Activated T-cell treated with anti-CD3 and anti-CD28 coated beads for 1 hour (primary cell): Measurements from ENCODE around the gene EDEM1.

ENCODE experiments used
- DNase-seq: peaks from one replicate; pipeline ENCODE4 v3.0.0-alpha.2; 2020; ENCODE audit warnings: low read depth

The EDEM1 gene

GRCh38 chr3:5198986-5199731 lies 11.7 kb downstream of the EDEM1 start:
- no peak for DNase-seq

GRCh38 chr3:5201536-5201935 lies 14.0 kb downstream of the EDEM1 start:
- no peak for DNase-seq

- DNase-seq, result no peak
These were observed 14.7 kb downstream of the EDEM1 start for GRCh38 chr3:5202222-5202621.

- no peak for DNase-seq
These were observed 17.8 kb downstream of the EDEM1 start for GRCh38 chr3:5205165-5205941.

- DNase-seq, result no peak
These were observed 23.4 kb downstream of the EDEM1 start for GRCh38 chr3:5210926-5211325.

DNA sequence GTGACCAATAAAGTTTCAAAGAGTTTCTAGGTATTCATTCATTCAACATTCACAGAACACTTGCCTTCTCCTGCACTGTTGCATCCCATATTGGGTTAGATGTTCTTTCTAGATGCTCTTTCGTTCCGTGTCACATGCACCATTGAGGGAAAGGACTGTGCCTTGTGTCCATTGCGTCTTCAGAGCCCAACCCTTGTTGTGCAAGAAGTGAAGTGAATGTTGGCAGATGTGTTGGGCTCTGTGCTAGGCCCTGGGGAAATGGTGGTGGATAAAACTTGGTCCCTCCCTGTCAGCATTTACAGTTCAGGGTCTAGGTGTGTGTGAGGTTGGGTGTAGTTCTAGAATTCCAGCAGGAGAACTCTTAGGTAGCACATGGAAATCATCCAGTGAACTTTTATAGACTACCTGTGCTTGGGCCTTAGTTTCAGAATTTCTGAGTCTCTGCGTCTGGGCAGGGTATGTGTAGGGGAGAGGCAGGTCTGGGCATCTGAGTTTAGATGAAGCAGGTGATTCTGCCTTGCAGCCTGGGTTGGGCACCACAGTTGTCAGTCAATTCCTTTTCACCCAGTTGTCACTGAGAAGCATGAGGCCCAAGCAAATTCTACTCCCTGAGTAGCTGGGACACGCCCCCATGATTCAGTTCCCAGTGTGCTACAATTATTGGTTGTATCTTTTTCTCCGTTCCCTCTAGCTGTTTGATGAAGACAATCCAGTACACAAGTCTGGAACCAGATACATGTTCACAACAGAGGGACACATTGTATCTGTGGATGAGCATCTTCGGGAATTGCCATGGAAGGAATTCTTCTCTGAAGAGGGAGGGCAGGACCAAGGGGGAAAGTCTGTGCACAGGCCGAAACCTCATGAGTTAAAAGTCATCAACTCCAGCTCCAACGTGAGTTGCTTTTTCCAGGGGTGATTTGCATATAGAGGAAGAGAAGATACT lies 25.4 kb downstream of the EDEM1 start:
- DNase-seq, result no peak

- DNase-seq, result no peak
These were observed 26.1 kb downstream of the EDEM1 start for GRCh38 chr3:5213574-5213966.

GRCh38 chr3:5214352-5214751 lies 26.8 kb downstream of the EDEM1 start:
- no peak for DNase-seq

GRCh38 chr3:5217824-5218595 lies 30.5 kb downstream of the EDEM1 start:
- DNase-seq, result no peak

GRCh38 chr3:5218815-5219214 lies 31.3 kb downstream of the EDEM1 start:
- DNase-seq, result no peak

GRCh38 chr3:5219216-5219615 lies 31.7 kb downstream of the EDEM1 start:
- DNase-seq, result no peak

DNA sequence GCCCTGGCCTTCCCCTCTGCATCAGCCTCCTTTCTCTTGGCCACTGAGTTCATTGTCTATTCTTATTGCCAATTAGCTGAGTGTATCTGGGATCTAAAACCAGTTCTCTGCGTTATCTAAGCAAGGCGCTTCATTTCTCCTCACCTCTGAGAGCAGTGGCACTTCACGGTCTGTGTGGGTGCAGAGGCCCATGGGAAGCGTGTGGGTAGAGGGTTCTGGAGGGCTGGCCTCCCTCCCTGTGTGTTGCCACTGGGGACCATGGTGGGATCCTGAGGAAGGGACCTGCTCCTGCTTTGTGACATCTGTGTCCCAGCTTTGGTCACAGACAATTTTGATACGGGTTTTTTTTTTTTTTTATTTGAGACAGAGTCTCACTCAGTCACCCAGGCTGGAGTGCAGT lies 32.7 kb downstream of the EDEM1 start:
- DNase-seq, result no peak

- no peak for DNase-seq
These were observed 33.3 kb downstream of the EDEM1 start for GRCh38 chr3:5220667-5221431.

DNA sequence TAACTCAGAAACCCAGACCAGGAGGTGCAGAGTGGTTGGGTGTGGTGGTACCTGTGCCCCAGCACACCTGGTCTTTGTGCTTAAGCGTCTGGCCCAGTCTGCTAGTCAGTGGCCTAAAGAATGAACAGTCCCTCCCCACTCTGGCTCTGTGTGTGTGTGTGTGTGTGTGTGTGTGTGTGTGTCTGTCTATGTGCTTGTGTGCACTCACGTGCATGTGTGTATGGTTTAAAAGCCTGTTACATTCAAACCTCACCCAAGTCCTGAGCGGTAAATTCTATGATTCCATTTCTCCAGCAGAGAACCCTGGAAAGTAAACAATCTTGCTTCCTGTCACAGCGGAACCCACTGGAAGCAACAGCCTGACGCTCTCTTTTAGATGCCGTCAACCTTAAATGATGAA lies 34.2 kb downstream of the EDEM1 start:
- DNase-seq, result no peak

DNA sequence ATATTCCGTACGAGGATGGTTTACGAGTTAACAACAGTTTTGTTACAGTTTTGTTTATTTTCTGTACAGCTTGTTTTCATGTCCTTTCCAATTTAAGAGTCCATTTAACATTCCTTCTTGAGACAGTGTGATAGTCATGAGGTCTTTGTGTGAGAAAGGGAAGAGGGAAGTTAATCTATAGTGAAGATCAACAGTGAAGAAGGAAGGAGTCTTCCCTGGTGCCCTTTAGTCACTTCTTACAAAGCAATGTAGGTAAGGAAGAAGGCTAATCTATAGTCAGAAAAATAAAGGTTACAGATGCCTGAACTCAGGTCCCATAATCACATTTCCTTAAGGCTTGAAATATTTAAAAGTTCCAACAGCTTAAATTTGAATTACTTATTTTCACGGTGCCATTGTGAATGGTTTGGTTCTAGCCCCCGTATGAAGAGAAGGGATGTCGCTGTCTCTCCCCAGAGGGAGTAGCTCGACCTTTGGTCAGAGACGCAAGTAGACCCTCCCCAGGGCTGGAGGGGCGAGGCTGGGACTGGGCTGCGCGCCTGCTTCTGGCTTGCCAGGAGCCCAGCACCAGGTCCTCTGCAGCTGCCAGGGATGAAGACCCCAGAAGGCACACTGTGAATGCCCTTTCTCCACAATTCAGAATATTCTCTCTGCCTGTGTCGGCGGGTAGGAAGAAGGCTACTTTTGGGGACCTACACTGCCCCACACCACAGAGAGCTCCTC lies 34.9 kb downstream of the EDEM1 start:
- DNase-seq, result no peak

DNA sequence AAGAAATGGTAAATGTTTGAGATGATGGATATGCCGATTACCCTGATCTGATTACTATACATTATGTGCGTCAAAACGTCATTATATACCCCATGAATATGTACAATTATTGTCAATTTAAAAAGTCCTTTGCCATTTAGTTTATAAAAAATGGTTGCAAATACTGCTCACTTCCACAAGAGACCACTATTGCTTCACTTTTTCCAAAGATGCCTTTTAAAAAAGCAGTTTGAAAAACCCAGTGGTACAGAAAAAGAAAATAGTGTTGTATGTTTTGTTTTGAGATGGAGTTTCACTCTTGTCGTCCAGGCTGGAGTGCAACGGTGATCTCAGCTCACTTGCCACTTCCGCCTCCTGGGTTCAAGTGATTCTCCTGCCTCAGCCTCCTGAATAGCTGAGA lies 39.3 kb downstream of the EDEM1 start:
- DNase-seq, result no peak

DNA sequence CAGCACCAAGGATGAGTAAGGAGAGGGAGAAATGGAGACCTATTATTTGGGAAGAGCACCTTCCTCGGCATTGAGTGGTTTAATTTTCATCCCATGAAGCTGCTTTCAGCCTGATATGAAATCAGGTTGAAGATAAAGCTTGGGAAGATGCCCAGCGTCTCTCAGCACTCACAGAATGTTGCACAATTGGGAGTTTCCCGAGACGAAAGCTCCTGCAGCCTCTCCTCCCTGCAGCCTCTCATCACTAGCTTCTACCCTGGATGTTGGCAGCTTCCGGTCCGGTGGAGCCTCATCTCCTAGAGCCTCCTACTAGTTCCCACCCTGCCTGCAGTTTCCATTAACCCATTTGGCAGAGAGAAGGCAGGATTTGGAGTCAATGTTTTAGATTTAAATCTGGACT lies 40.3 kb downstream of the EDEM1 start:
- DNase-seq, result no peak

DNA sequence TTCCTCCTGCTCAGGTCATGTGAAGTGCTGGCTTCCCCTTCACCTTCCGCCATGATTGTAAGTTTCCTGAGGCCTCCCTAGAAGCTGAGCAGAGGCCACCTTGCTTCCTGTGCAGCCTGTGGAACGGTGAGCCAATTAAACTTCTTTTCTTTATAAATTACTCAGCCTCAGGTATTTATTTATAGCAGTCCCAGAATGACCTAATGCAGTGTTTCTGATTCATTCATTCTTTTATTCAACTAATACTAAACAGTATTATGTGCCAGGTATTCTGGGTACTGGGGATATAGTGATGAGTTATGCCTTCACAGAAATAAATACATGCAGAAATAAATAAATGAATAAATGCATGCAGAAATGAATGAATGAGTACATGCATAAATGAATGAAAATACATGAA lies 41.9 kb downstream of the EDEM1 start:
- DNase-seq, result no peak

DNA sequence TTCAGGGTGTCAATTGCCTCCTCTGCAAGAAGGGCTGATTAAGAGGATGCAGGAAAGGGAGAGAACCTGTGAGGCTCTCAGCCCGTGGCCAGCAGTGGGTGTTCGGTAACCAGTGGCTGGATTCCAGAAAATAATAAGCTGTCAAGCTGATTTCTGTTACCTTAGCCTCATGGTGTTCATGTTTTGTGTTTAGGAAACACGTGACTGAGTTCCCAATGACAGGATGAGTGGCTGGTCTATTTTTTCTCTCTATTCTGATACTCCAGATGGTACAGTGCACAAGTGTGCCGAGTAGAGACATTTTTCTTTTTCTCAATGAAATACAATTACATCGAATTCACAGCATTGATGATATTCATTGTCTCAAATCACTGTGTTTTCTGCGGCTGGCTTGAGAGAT lies 43.6 kb downstream of the EDEM1 start:
- DNase-seq, result no peak

- DNase-seq, result no peak
These were observed 44.0 kb downstream of the EDEM1 start for GRCh38 chr3:5231487-5231886.
